ENCODE data around the gene AQP12B.

AQP12B gene

DNA sequence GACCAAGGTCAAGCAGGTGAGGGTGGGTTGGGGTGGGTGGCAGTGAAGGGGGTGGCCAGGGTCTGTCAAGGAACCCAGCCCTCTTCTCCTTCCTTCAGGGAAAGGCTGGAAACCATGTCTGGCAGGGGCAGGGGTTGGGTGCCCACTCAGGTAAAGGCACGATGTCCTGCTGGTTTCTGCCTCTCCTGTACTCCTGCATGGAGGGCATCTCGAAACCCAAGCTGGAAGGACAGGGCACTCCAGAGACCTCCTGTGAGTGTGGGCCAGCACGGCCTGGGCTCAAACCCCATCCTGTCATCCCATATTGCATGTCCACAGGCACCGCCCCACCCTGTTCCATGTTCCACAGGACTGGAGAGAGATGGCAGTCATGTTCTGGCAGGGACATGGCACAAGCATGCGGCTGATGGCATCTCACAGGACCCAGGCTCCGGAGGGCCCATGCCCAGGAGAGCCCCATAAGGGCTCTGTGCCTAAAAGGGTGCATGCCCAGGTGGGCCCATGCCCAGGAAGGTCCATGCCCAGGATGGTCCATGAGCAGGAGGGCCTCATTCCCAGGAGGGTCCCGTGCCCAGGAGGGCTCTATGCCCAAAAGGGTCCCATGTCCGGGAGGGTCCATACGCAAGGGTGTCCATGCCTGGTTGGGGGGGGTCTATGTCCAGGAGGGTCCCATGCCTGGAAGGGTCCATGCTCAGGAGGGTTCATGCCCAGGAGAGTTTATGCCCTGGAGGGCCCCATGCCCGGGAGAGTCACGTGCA is 51.0 kb downstream of the AQP12B start:
- DNase-seq, result peak; percentile 24

DNA sequence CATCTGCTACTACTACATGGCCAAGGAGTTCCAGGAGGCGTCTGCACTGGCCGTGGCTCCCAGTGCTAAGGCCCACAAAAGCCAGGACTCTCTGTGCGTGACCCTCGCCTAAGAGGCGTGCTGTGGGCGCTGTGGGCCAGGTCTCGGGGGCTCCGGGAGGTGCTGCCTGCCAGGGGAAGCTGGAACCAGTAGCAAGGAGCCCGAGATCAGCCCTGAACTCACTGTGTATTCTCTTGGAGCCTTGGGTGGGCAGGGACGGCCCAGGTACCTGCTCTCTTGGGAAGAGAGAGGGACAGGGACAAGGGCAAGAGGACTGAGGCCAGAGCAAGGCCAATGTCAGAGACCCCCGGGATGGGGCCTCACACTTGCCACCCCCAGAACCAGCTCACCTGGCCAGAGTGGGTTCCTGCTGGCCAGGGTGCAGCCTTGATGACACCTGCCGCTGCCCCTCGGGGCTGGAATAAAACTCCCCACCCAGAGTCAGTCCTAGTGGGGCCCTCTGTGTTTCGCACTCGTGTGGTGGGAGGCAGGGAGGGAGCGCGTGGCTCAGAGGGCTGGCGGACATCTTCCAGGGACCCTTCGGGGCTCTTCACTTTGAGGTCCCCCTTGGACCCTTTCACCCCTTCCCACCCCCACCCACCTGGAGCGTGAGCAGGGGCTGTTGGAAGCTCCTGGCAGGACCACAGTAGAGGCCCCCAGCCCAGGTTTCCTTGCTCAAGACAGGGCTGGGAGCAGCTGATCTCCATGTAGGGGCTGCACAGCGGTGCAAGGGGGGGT is 51.7 kb downstream of the AQP12B start:
- peak; percentile 35 for DNase-seq

DNA sequence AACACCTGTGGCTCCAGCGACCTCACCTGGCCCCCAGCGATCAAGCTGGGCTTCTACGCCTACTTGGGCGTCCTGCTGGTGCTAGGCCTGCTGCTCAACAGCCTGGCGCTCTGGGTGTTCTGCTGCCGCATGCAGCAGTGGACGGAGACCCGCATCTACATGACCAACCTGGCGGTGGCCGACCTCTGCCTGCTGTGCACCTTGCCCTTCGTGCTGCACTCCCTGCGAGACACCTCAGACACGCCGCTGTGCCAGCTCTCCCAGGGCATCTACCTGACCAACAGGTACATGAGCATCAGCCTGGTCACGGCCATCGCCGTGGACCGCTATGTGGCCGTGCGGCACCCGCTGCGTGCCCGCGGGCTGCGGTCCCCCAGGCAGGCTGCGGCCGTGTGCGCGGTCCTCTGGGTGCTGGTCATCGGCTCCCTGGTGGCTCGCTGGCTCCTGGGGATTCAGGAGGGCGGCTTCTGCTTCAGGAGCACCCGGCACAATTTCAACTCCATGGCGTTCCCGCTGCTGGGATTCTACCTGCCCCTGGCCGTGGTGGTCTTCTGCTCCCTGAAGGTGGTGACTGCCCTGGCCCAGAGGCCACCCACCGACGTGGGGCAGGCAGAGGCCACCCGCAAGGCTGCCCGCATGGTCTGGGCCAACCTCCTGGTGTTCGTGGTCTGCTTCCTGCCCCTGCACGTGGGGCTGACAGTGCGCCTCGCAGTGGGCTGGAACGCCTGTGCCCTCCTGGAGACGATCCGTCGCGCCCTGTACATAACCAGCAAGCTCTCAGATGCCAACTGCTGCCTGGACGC is 52.5 kb downstream of the AQP12B start:
- peak; percentile 30 for DNase-seq

DNA sequence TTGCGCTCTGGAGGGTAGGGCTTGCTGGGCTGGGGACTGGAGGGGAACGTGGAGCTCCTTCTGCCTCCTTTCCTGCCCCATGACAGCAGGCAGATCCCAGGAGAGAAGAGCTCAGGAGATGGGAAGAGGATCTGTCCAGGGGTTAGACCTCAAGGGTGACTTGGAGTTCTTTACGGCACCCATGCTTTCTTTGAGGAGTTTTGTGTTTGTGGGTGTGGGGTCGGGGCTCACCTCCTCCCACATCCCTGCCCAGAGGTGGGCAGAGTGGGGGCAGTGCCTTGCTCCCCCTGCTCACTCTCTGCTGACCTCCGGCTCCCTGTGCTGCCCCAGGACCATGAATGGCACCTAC is 53.1 kb downstream of the AQP12B start:
- peak; percentile 1 for DNase-seq

DNA sequence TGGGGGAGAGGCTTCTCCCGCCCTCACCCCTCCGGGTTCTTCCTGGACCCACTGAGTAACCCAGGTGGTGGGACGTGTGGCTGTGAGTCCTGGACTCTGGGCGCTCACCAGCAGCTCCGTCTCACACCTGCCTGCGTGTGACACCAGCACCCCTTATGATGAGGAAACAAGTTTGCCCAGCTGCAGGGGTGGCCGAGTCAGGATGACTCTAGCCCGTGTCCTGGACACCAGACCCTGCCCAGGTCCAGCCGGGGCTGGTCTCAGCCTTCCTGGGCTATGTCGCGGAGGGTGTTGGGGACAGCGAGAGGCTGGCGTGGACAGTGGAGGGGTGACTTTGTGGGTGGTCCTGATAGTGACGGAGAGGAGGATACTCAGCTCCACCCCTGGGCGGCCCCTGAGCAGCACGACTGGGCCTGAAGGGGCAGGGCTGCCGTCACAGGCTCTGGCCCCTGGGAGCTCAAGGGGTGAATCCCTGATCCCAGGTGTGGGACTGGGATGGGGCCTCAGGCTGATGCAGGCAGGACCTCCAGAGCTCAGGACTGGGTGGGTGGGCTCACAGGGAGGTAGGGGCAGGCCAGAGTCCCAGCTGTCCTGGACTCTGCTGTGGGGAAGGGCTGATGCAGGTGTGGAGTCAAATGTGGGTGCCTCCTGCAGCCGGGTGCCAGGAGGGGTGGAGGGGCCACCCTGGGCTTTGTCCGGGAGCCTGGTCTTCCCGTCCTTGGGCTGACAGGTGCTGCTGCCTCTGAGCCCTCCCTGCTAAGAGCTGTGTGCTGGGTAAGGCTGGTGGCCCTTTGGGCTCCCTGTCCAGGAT is 53.7 kb downstream of the AQP12B start:
- peak; percentile 36 for DNase-seq

DNA sequence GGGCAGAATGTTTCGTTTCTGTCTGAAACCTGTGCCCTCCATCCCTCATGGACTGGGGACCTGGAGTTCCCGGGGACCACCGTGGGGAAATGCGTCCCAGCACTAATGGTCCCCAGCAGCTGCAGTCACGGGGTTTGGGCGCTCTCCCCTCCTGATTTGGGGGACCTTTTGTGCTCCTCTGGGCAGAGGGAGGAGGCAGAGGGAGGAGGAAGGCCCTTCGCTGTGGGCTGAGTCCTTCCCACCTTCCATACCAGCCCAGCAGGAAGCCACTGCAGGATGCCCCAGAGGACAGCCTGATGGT is 54.2 kb downstream of the AQP12B start:
- peak; percentile 10 for DNase-seq

DNA sequence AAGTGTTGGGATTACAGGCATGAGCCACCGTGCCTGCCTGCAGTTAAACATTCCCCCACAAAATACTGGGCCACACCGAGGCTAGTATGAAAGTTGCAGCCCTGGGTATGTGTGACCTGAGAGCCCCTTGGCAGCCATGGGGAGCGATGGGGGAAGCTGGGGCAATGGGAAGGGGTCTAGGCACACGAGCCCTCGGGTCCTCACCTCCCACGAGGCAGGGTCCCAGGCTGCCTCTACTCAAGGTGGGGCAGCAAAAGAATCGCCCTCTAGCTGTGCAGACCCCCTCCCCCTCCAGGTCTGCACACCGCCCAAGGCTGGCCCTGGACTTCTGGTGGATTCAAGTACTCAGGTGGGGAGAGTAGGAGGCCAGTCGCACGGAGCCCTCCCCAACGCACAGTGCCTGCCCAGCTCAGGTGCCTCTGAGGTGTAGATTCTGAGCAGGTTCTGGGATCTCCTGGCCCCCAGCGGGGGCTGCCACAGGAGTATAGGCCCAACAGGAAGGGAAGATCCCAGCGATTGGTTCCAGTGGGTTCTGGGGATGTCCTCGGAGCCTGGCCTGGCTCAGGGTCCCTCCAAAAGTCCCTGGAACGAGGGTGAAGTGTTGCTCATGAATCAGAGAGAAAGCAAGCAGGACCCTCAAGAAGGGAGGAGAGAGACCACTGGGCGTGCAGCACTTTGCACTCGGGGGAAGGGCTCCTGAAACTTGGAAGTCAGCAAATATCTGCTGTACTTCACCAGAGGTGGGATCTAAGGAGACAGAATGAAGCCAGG is 54.8 kb downstream of the AQP12B start:
- DNase-seq, result peak; percentile 37

DNA sequence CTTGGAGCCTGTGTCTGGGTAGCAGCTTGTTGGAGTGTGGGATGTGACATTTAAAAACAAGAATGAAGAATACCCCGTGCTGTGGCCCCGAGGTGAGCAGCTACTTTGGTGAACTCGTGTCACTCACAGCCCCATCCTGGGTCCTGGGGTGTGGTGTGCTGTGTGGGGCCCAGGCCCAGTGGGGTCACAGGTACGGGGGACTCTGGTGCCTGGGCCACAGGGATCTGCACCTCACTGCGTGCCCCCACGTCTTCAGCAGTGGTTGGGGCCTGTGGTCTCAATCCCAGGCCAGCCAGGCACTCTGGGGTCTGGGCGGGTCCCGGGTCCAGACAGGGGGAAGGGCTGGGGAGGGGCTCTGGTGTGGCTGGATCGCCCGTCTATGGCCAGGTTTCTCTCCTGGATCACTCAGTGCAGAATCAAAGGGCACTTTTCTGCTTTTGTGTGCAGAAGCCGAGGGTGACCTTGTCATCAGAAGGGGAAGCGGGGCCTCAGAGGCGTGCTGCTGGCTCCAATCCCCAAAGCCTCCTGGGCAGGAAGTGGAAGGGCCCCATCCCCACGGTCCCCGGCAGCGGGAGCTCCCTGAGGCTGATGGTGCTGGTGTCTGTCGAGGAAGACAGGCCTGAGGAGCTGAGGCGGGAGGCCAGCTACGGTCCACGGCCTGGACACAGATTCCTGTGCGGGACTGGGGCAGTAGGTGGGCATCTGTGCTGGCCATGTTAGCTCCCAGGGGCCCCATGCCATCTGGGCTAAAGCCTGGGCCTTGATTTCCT is 56.0 kb downstream of the AQP12B start:
- peak; percentile 44 for DNase-seq

Measured in right forelimb (tissue), 1 donor.